Right ventricle myocardium superior (tissue), 1 donor: ENCODE results near the gene RBM27. TPM values are rescaled to one million over a fixed set of nuclear protein-coding genes. Genes with fewer than 3 reads are reported as not detected.
"Not testable (repeated sequence)": the region's sequence is repeated elsewhere in the genome, so short reads cannot be mapped to it uniquely, and the experiment has no call there.

Source experiments
- ATAC-seq: fragments of 200-7000 bp; cut with Tn5 transposase; one replicate; pipeline ENCODE4 v1.9.1; 2020; ENCODE audit warnings: mild to moderate bottlenecking; ENCODE audit not compliant: poor library complexity
- DNase-seq: peaks from one replicate; pipeline ENCODE4 v3.0.0-alpha.2; 2020
- intact Hi-C: fragments of 100-400 bp; cut with DNase I; formaldehyde crosslinking; loops from one replicate; pipeline ENCODE4 v1.11.2; 2022
- long read RNA-seq: library from polyadenylated mRNA; unstranded; transcript quantifications from one replicate; pipeline ENCODE4 v2.0.0, GENCODE V29; 2021
- total RNA-seq: library from RNA; stranded (reverse); fragmentation: NEBNext Ultra II Directional; extraction: Animal tissue kit (Norgen Biotek cat#: 25700); gene quantifications from one replicate; pipeline ENCODE4 v1.2.1, GENCODE V29; 2021
- donor health status: DM: no; HTN: yes; CAD: no; lungs with severe emphysema.

The RBM27 gene, protein sequence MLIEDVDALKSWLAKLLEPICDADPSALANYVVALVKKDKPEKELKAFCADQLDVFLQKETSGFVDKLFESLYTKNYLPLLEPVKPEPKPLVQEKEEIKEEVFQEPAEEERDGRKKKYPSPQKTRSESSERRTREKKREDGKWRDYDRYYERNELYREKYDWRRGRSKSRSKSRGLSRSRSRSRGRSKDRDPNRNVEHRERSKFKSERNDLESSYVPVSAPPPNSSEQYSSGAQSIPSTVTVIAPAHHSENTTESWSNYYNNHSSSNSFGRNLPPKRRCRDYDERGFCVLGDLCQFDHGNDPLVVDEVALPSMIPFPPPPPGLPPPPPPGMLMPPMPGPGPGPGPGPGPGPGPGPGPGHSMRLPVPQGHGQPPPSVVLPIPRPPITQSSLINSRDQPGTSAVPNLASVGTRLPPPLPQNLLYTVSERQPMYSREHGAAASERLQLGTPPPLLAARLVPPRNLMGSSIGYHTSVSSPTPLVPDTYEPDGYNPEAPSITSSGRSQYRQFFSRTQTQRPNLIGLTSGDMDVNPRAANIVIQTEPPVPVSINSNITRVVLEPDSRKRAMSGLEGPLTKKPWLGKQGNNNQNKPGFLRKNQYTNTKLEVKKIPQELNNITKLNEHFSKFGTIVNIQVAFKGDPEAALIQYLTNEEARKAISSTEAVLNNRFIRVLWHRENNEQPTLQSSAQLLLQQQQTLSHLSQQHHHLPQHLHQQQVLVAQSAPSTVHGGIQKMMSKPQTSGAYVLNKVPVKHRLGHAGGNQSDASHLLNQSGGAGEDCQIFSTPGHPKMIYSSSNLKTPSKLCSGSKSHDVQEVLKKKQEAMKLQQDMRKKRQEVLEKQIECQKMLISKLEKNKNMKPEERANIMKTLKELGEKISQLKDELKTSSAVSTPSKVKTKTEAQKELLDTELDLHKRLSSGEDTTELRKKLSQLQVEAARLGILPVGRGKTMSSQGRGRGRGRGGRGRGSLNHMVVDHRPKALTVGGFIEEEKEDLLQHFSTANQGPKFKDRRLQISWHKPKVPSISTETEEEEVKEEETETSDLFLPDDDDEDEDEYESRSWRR
- 10.2 TPM for total RNA-seq
- long read RNA-seq, full-length matches to known transcripts = 1 of 6 reads
- long read RNA-seq, partial matches to known transcripts = 3 of 6 reads
- long read RNA-seq, other reads (novel, unspliced or antisense) = 2 of 6 reads

GRCh38 chr5:146203011-146203871 lies at the start of gene RBM27:
RBM27 (plus strand) TSS chr5:146203605; CDS start chr5:146203766, 161 bp downstream.
- ATAC-seq = peak; percentile 100
- DNase-seq = peak; percentile 97
- intact Hi-C loops = no loop called here

DNA sequence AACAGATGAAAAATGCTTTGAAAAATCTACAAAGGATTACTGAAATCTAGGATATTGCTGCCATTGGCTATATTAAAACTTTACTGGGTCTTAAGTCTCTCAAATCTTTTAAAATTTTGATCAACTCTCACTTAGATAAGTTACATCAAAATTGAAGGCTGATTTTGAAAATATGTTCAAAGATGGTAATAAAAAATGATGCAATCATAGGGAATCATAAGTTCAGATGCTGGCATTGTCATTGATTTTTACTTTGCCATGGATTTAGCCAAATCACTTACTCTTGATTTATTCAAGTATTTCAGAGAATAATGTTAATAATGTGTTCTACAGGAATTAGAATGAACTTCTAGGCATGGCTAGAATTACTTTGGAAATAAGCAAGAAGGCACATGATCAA lies 45.1 kb upstream of the RBM27 start:
- DNase-seq (no peak), ATAC-seq (no peak)
- intact Hi-C loops = loop anchor here (10.0 kb wide), 1 partner anchor 117 kb away; no protein-coding TSS in a partner anchor

- no peak for ATAC-seq
- intact Hi-C loops = no loop called here
- DNase-seq = no peak
These were observed 39.0 kb upstream of the RBM27 start for GRCh38 chr5:146164382-146164781.

GRCh38 chr5:146165460-146165859 lies 37.9 kb upstream of the RBM27 start:
- ATAC-seq = no peak
- DNase-seq = no peak
- intact Hi-C loops = no loop called here

- ATAC-seq (no peak), DNase-seq (no peak)
- intact Hi-C loops = no loop called here
These were observed 37.5 kb upstream of the RBM27 start for GRCh38 chr5:146165903-146166302.

- DNase-seq = no peak
- intact Hi-C loops = no loop called here
- ATAC-seq = no peak
These were observed 34.3 kb upstream of the RBM27 start for GRCh38 chr5:146169076-146169475.

DNA sequence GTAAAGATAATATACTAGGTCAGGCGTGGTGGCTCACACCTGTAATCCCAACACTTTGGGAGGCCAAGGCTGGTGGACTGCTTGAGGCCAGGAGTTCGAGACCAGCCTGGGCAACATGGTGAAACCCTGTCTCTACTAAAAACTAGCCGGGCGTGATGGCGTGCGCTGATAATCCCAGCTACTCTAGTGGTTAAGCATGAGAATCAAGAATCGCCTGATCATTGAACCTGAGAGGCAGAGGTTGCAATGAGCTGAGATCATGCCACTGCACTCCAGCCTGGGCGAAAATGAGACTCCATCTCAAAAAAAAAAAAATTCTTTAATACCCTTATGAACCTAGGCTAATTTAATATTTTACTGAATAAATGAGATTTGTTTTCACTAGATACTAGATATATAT lies 30.4 kb upstream of the RBM27 start:
- intact Hi-C loops, ATAC-seq, DNase-seq: not testable (repeated sequence)

- intact Hi-C loops = no loop called here
- ATAC-seq = no peak
- DNase-seq = no peak
These were observed 29.8 kb upstream of the RBM27 start for GRCh38 chr5:146173597-146173996.

DNA sequence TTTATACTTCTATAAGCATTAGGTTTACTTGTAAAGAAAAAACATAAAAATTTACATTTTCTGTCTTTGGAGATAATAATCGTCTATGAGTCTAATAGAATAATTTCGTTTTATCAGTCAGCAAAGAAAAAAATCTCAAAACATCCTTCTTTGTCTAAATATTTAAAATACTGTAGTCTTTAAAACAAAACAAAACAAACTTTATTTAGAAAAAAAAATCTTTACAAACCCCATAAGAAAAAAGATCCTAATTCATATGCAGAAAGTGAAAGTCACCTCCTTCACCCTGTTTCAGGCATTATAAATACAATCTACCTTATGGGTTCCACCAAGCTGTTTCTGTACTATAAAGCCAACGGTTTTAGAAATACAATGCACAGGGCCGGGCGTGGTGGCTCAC lies 26.6 kb upstream of the RBM27 start:
- ATAC-seq (no peak), DNase-seq (no peak)
- intact Hi-C loops = no loop called here

GRCh38 chr5:146179696-146180095 lies 23.7 kb upstream of the RBM27 start:
- ATAC-seq = no peak

GRCh38 chr5:146183403-146183802 lies 20.0 kb upstream of the RBM27 start:
- DNase-seq = peak; percentile 45
- intact Hi-C loops, ATAC-seq: not testable (repeated sequence)

More at GRCh38 chr5:146179696-146180095, 23.7 kb upstream of the RBM27 start:
- intact Hi-C loops = no loop called here
- no peak for DNase-seq

DNA sequence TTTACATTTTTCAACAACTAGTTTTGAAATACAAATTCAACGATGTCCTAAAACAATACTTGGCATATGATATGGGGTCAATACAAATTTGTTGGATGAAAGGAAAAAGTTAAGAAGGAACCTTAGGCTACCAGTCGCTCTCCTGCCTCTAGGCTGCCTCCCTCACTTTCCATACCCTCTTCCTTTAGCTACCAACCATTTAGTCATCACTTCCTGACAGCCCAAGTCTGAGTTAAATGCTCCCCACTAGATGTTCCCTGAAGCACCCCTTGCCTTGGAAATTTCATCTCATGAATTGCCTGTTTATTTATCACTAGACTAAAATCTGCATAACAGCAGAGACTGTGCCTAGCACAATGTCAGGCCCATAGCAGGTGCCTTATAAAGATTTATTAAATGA lies 18.2 kb upstream of the RBM27 start:
- intact Hi-C loops = no loop called here
- ATAC-seq = no peak
- no peak for DNase-seq

DNA sequence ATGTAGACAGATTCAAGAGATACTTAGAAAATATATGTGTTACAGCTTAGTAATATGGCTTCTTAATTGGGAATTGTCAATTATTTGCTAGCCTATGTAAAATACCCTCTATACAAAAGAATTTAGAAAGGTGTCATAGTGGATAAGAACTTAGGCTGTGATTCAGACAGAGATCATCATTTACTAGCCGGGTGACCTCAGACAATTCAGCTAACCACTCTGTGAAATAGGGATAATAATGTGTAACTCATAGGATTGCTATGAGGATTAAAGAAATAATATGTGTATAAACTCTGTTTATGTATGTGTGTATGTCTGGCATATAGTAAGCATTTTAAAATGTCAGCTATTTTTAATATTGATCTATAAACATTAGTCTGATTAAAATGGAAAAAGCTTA lies 15.0 kb upstream of the RBM27 start:
- intact Hi-C loops = no loop called here
- no peak for ATAC-seq
- no peak for DNase-seq

- intact Hi-C loops = no loop called here
- DNase-seq = no peak
- ATAC-seq = no peak
These were observed 10.8 kb upstream of the RBM27 start for GRCh38 chr5:146192571-146193043.

GRCh38 chr5:146193285-146193684 lies 10.1 kb upstream of the RBM27 start:
- DNase-seq (no peak), ATAC-seq (no peak)
- intact Hi-C loops = no loop called here

DNA sequence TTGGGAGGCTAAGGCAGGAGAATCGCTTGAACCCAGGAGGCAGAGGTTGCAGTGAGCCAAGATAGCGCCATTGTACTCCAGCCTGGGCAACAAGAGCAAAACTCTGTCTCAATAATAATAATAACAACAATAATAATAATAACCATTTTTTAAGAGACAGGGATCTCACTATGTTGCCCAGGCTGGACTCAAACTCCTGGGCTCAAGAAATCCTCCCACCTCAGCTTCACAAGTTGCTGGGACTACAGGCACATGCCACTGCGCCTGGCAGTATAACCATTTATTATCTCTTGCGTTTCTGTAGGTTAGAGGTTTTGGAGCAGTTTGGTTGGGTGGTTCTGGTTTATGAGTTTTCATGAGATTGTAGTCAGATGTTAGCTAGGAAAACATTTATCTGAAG lies 8.4 kb upstream of the RBM27 start:
- DNase-seq, intact Hi-C loops, ATAC-seq: not testable (repeated sequence)

DNA sequence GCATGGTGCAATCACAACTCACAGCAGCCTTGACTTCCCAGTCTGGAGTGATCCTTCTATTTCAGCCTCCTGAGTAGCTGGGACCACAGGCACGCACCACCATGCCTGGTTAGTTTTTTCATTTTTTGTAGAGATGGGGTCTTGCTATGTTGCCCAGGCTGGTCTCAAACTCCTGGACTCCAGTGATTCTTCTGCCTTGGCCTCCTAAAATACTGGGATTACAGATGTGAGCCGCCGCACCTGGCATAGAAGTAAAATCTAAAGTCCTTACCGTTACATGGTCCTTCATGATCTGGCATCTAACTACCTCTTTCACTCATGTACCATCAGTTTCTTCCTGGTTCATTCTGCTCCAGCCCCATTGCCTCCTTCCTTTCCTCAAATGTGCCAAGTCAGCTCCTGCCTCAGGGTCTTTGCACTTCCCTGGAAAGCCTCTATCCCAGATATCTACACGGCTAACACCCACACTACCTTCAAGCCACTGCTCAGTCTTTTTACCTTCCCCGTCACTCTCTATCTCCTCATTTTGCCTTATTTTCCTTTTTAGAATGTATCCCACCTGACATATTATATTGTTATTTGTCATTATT lies 6.9 kb upstream of the RBM27 start:
- DNase-seq (no peak), ATAC-seq (no peak)
- intact Hi-C loops = no loop called here
